GM19463 (cell line): ENCODE measurements around the gene LKAAEAR1.

Experiments used
- ATAC-seq: cut with Tn5 transposase; IDR thresholded peaks from one replicate; pipeline ENCODE4 v1.9.1; 2021; ENCODE audit warnings: mild to moderate bottlenecking, moderate library complexity; ENCODE audit not compliant: unreplicated experiment

LKAAEAR1 gene

DNA sequence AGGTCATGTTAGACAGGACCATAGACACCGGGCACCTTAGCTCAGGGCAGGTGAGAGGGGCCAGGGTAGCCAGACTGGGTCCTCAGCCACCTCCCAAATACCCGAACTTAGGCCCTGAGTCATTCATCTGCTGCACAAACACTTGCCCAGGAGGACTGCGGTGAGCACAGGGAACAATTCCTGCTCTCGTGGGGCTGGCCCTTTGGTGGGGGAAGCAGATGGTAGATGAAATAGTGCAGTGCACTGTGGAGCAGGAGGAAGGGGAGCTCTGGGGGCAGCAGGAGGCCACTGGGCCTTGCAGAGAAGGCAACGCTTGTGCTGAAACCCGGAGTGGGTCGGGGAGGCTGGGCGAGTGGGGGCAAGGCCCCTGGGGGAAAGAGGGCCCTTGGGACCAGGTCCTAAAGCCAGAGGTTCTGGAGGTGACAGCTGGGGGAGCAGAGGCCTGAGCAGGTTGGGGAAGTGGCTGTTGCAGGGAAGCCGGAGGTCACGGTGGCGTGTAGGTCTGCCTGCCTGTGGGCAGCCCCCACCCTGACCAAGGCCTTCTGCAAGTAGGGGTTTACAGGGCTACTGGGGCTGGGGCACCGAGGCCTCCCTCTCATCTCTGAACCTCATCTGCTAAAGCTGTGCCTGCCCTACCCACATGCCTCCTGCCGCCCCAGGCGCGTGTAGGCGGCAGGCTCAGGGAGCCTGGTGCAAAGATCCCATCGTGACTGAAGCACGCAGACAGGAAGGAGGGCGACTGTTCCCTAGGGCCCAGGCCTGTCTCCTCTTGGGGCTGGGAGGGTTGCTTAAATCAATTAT is 27.8 kb upstream of the LKAAEAR1 start:
- no peak for ATAC-seq

- ATAC-seq, result no peak
Measured at GRCh38 chr20:64110411-64111068, 26.3 kb upstream of the LKAAEAR1 start.

GRCh38 chr20:64109831-64110391 is 25.7 kb upstream of the LKAAEAR1 start:
- ATAC-seq, result no peak

DNA sequence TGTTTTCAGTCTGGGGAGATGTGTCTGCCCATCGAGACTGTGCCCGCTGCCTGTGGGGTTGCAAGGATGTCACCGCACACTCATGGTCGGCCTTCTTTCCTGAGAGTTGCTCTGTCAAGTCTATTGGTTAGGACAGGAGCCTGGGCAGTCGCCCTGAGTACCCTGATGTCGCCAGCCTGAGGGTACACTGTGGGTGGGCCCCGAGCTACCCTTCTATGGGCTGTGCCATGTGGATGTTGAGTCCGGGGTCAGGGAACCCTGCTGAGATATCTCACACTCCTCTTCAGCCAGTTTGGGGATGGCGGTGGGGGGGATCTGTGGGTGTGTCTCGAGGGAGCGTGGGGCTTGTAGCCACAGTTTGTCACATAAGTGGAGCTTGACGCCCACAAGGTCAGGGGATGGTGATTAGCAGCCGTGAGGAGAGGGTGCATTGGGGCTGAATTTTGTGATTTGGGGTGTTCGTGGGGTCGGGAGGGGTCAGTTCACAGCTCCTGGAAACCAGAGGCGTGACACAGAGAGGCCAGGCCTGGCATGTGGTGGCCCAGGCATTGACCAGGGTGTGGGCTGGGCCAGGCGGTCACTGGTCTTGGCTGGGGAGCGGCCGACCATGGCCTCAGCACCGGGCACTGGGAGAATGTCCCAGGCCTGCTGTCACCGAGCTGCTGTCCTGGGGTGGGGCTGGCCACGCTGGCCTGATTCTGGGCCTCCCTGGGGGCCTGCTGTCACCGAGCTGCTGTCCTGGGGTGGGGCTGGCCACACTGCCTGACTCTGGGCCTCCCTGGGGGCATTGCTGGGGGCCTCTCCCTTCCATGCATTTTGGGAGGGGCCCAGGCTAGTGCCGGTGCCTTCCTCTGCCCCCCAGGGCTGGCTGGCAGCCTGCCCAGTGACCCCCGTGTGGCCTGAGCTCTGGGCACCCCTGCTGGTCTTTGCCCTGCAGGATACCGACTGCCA is 24.8 kb upstream of the LKAAEAR1 start:
- ATAC-seq, result no peak

- ATAC-seq, result no peak
Measured at GRCh38 chr20:64107736-64108457, 23.7 kb upstream of the LKAAEAR1 start.

GRCh38 chr20:64106981-64107735 is 23.0 kb upstream of the LKAAEAR1 start, which contains the start of gene NPBWR2:
TSS of gene NPBWR2 (minus strand) at chr20:64107565. CDS start at chr20:64106831, 734 bp downstream.
- no peak for ATAC-seq

- ATAC-seq, result no peak
Measured at GRCh38 chr20:64106435-64106961, 22.3 kb upstream of the LKAAEAR1 start.

DNA sequence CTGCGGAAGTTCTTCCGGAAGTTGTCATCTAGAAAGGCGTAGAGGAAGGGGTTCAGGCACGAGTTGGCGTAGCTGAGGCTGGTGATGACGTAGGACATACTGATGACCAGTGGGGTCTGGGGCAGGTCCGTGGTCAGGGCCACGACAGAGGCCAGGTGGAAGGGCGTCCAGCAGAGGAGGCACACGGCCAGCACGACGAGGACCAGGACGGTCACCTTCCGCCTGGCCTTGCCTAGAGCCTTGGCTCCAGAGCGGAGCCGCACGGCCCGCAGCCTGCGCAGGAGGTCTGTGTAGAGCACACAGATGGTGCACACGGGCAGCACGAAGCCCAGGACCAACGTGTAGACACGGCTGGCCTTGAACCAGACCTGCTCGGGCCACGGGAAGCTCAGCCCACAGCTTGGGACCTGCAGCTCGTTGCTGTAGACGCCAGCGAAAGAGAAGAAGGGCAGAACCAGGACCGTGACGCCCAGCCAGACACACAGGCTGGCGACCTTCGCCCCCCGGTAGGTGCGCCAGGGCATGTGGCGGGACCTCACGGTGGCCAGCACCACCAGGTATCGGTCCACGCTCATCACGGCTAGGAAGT is 21.7 kb upstream of the LKAAEAR1 start:
- ATAC-seq, result no peak

GRCh38 chr20:64104667-64105451 is 20.7 kb upstream of the LKAAEAR1 start:
- ATAC-seq, result no peak

- no peak for ATAC-seq
Measured at GRCh38 chr20:64103871-64104666, 19.9 kb upstream of the LKAAEAR1 start.

- no peak for ATAC-seq
Measured at GRCh38 chr20:64102647-64103354, 18.6 kb upstream of the LKAAEAR1 start.

GRCh38 chr20:64101731-64102621 is 17.8 kb upstream of the LKAAEAR1 start:
- no peak for ATAC-seq

- no peak for ATAC-seq
Measured at GRCh38 chr20:64100946-64101688, 16.9 kb upstream of the LKAAEAR1 start.

- ATAC-seq, result no peak
Measured at GRCh38 chr20:64100566-64100888, 16.3 kb upstream of the LKAAEAR1 start.
